GM21723 (cell line): Measurements from ENCODE around the gene VANGL2.

Source experiments
- ATAC-seq: cut with Tn5 transposase; IDR thresholded peaks from one replicate; pipeline ENCODE4 v1.9.1; 2021; ENCODE audit warnings: mild to moderate bottlenecking, moderate library complexity; ENCODE audit not compliant: unreplicated experiment

The VANGL2 gene

GRCh38 chr1:160454371-160455152, 54.2 kb downstream of the VANGL2 start:
- no peak for ATAC-seq

- ATAC-seq, result no peak
Measured at GRCh38 chr1:160455153-160455517, 54.8 kb downstream of the VANGL2 start.

GRCh38 chr1:160459056-160459455, 58.7 kb downstream of the VANGL2 start:
- ATAC-seq, result no peak

- ATAC-seq, result no peak
Measured at GRCh38 chr1:160459687-160460086, 59.3 kb downstream of the VANGL2 start.

- no peak for ATAC-seq
Measured at GRCh38 chr1:160460214-160460642, 59.9 kb downstream of the VANGL2 start.

- ATAC-seq, result no peak
Measured at GRCh38 chr1:160460683-160461287, 60.4 kb downstream of the VANGL2 start.

- ATAC-seq, result no peak
Measured at GRCh38 chr1:160465123-160465522, 64.8 kb downstream of the VANGL2 start.

GRCh38 chr1:160466961-160467360, 66.6 kb downstream of the VANGL2 start:
- no peak for ATAC-seq

- no peak for ATAC-seq
Measured at GRCh38 chr1:160467576-160467975, 67.2 kb downstream of the VANGL2 start.

- ATAC-seq, result peak; percentile 42
Measured at GRCh38 chr1:160471253-160471652, 70.9 kb downstream of the VANGL2 start.

- ATAC-seq, result no peak
Measured at GRCh38 chr1:160472112-160472511, 71.7 kb downstream of the VANGL2 start.

- ATAC-seq, result peak; percentile 80
Measured at GRCh38 chr1:160474392-160475242, 74.3 kb downstream of the VANGL2 start.
